ENCODE measurements around the gene MTURN. TPM values are rescaled to one million over a fixed set of nuclear protein-coding genes. Genes with fewer than 3 reads are reported as not detected.

Gene MTURN
- total and polyA plus RNA-seq, 9 of the 15 experiments (the other 6 are each of a cell fraction or from before 2014, with no cell fraction given) = 0.94 to 14.8 (median 6.4) TPM

DNA sequence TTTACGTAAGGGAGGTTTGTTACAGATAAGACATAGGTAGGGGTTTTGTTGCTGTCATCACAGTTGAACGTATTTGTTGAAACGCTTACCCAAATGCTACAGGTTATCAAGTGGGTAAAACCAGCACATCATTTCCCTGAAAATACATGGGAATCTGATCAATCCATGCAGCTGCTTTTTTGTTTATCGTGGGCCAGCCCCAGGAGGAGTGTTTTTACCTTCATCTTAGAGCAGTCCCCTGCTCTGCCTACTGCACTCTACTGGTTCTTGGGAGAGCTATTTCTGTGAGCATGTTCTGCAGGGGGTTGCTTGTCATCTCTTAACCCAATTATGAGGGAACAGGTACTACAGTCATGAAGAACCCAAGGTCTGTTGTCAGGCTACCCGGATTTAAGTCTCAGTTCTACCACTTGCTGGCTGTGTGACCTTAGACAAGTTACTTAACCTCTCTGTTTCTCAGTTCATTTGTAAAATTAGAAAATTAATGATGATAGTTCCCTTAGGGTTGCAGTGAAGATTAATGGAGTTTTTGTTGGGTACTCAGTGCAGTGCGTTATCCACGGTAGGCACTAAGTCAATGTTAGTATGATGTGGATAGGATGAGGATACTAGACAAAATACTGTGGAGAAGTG, 15.0 kb downstream of the MTURN start (continued):
- TF ChIP-seq REST (IDR thresholded peaks at IDR 0.05; ENCODE audit: borderline replicate concordance) (no peak), REST (CRISPR knock-in tag; IDR thresholded peaks at IDR 0.05; ENCODE audit: low read depth) (no peak), POLR3A (IDR thresholded peaks at IDR 0.05; ENCODE audit: borderline replicate concordance, extremely low read depth, insufficient read depth, insufficient read length) (no peak), NKRF (IDR thresholded peaks at IDR 0.05; ENCODE audit: borderline replicate concordance) (no peak), MXI1 (IDR thresholded peaks at IDR 0.05; ENCODE audit: low read depth, low read length) (no peak), CHD4 (IDR thresholded peaks at IDR 0.05; ENCODE audit: insufficient read depth, insufficient replicate concordance, low read depth, low read length, poor library complexity, severe bottlenecking) (peak; percentile 41), NR2C1 (IDR thresholded peaks at IDR 0.05) (no peak), NR2C1 (tag; IDR thresholded peaks at IDR 0.05) (no peak), RBM25 (IDR thresholded peaks at IDR 0.05; ENCODE audit: low read depth, low read length, severe bottlenecking) (peak; percentile 93), NFXL1 (CRISPR knock-in tag; IDR thresholded peaks at IDR 0.05) (no peak), ZNF57 (CRISPR knock-in tag; IDR thresholded peaks at IDR 0.05) (no peak), ZFX (CRISPR knock-in tag; IDR thresholded peaks at IDR 0.05) (no peak)
